Thymus (tissue), 11 donors: ENCODE results near the gene TSPAN31. TPM values are rescaled to one million over a fixed set of nuclear protein-coding genes. Genes with fewer than 3 reads are reported as not detected.

Source experiments
- DNase-seq, 9 donors: peaks; one replicate each; pipeline ENCODE4 v3.0.0-alpha.2; 2013; ENCODE audit warnings: low spot score in 9 of 9, low read depth in 6 of 9, missing footprints in 1 of 9
- H3K27ac ChIP-seq, 2 donors: one replicate each; pipeline ENCODE4 v1.5.1; 2013; ENCODE audit warnings: control low read depth in 1 of 2, low read depth in 1 of 2, low read length in 1 of 2, mild to moderate bottlenecking in 1 of 2, moderate library complexity in 1 of 2
- H3K27me3 ChIP-seq, 2 donors: one replicate each; pipeline ENCODE4 v1.5.1; 2013; ENCODE audit warnings: low read length in 1 of 2; ENCODE audit not compliant: control insufficient read depth in 2 of 2, insufficient read depth in 1 of 2
- H3K36me3 ChIP-seq, 2 donors: one replicate each; pipeline ENCODE4 v1.5.1; 2013; ENCODE audit warnings: low read length in 1 of 2, mild to moderate bottlenecking in 1 of 2, moderate library complexity in 1 of 2; ENCODE audit not compliant: control insufficient read depth in 2 of 2, insufficient read depth in 2 of 2
- H3K4me1 ChIP-seq, 2 donors: one replicate each; pipeline ENCODE4 v1.5.1; 2013; ENCODE audit warnings: low read length in 2 of 2; ENCODE audit not compliant: control insufficient read depth in 2 of 2, insufficient read depth in 2 of 2
- H3K4me3 ChIP-seq, 2 donors: one replicate each; pipeline ENCODE4 v1.5.1; 2013; ENCODE audit warnings: low read length in 2 of 2, control low read depth in 1 of 2, mild to moderate bottlenecking in 1 of 2
- H3K9me3 ChIP-seq, 2 donors: one replicate each; pipeline ENCODE4 v1.5.1; 2013; ENCODE audit warnings: low read length in 1 of 2, mild to moderate bottlenecking in 1 of 2; ENCODE audit not compliant: control insufficient read depth in 2 of 2, insufficient read depth in 1 of 2
- WGBS: extraction: QIAGEN DNeasy Blood & Tissue Kit; methylation state at CpG from one replicate; pipeline ENCODE4 v1.1.7; 2013; 5-methylcytosine and 5-hydroxymethylcytosine counted together
- polyA plus RNA-seq: library from polyadenylated mRNA; stranded (reverse); fragments of 200-250 nt; gene quantifications from one replicate; pipeline ENCODE4 v1.2.3, GENCODE V29; 2013
- total RNA-seq: library from RNA; stranded (reverse); fragments of 120-200 nt; gene quantifications from one replicate; pipeline ENCODE4 v1.2.4, GENCODE V29; 2013
- donor health status: healthy.

Gene TSPAN31
- total and polyA plus RNA-seq, 2 donors: 25.3 to 31.4 TPM

DNA sequence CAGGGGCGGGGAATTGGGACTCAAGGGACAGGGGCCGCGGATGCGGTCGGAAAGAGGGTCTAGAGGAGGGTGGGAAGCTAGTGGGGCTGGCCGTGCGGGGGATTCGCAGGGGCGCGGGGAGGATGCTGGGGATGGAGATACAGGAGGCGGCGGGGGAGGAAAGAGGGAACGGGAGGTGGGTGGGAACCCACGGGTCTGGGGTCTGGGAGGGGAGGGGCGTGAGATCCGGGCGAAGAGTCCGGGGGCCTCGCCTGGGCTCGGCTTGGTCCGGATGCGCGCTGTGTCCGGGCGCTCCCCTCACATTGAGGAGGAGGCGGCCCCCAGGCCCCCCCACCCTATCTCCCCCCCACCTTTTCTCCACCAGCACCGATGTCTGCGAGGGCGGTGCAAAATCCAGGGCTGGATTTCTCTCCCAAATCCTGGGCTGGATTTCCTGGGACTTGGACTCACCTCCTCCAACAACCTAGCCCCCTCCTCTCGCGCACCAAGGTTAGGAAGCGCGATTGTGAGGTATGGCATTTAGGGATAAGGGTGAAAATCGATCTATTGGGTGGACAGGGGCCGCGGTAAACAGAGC, 6.1 kb upstream of the TSPAN31 start, which contains the start of gene AGAP2:
Gene AGAP2, minus strand, starts transcription at position 82 of the 577 bp plus-strand sequence. CDS start 496 bp downstream, outside the sequence.
- no peaks in the 10 kb centered on the region for H3K9me3 ChIP-seq
- no peak within 1 kb of the TSS for H3K27ac ChIP-seq
- 89% methylated on average over 36 of the region's 36 CpGs for WGBS
- DNase-seq: no peak
- peaks cover 24 to 40% of the 10 kb centered on the region in 2 donors for H3K36me3 ChIP-seq
- peaks cover 0 to 22% of the 10 kb centered on the region in 2 donors for H3K27me3 ChIP-seq
- no peak within 1 kb of the TSS for H3K4me3 ChIP-seq
- H3K4me1 ChIP-seq: peaks cover 22 to 42% of the 10 kb centered on the region in 2 donors

DNA sequence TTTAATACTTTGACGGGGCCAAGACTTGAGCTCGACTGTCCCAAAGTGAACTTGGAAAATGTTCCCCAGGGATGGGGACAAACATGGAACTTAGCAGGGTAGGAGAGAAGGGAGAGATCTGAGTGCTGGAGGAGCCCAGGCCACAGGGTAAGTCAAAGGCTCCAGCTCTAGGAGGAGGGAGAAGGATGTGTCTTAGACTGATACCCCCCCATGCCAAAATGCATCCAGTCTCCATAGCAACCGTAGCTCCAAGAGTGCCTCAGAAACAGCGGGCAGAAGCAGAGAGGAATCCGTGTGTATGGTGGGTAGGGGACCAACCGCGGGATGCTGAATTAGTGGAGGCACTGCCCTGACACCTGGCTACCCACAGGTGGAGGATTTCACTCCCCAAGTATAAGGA, 5.5 kb upstream of the TSPAN31 start:
- H3K27me3 ChIP-seq: peaks cover 0 to 24% of the 10 kb centered on the region in 2 donors
- H3K4me1 ChIP-seq: peaks cover 26 to 48% of the 10 kb centered on the region in 2 donors
- 89% methylated on average over 7 of the region's 7 CpGs for WGBS
- no peak overlapping the region for H3K4me3 ChIP-seq
- peaks cover 18 to 34% of the 10 kb centered on the region in 2 donors for H3K36me3 ChIP-seq
- no peaks in the 10 kb centered on the region for H3K9me3 ChIP-seq
- DNase-seq: no peak
- H3K27ac ChIP-seq: no peak overlapping the region

DNA sequence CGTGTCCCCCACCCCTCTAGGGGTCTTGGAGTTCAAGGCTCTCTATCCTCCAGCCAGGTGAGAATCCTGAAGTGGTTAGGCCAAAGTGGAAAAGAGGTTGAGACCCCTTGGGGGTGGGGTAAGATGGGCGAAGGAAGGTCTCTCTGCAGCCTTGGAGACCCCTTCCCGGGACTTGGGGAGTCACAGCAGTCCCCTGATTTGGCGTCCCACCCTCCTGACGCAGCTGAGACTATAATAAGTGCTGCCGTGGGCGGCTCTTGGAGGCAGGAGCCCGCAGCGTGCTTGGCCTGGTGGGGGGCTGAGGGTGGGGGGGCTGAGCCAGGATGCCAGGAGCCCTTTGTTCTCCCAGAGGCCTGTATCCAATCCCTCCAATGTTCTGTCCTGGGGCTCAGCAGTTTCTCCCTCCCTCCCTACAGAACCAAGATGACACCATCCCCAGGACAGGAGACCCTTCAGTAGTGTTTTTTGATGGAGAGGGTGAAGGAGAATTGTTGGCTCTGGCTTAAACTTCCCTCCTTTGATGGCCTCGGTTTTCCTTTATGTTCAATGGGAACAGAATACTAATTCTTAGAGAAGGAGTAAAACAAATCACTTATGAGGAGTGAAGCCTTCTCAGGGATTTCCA, 4.8 kb upstream of the TSPAN31 start:
- H3K27ac ChIP-seq: no peak overlapping the region
- H3K4me1 ChIP-seq: peaks cover 29 to 52% of the 10 kb centered on the region in 2 donors
- H3K4me3 ChIP-seq: no peak overlapping the region
- H3K36me3 ChIP-seq: peaks cover 13 to 27% of the 10 kb centered on the region in 2 donors
- DNase-seq: no peak
- H3K27me3 ChIP-seq: peaks cover 0 to 24% of the 10 kb centered on the region in 2 donors
- H3K9me3 ChIP-seq: no peaks in the 10 kb centered on the region
- 91% methylated on average over 10 of the region's 10 CpGs for WGBS

GRCh38 chr12:57740656-57741412, 4.0 kb upstream of the TSPAN31 start:
- H3K36me3 ChIP-seq: peaks cover 9 to 25% of the 10 kb centered on the region in 2 donors
- H3K4me1 ChIP-seq: peaks cover 33 to 60% of the 10 kb centered on the region in 2 donors
- peak overlapping the region; percentile 57 to 58 for H3K4me3 ChIP-seq
- DNase-seq: peak in 8 of 9 donors; percentile 77 to 94 (median 82)
- H3K27ac ChIP-seq: peak overlapping the region; percentile 6 to 82
- peaks cover 0 to 24% of the 10 kb centered on the region in 2 donors for H3K27me3 ChIP-seq
- no peaks in the 10 kb centered on the region for H3K9me3 ChIP-seq
- 17% methylated on average over 5 of the region's 5 CpGs for WGBS

- Histone ChIP-seq H3K36me3 (peaks cover 13 to 21% of the 10 kb centered on the region in 2 donors), H3K27me3 (peaks cover 0 to 20% of the 10 kb centered on the region in 2 donors), H3K4me1 (peaks cover 34 to 60% of the 10 kb centered on the region in 2 donors), H3K4me3 (peak overlapping the region; percentile 57 to 58), H3K27ac (peak overlapping the region; percentile 60 to 82), H3K9me3 (no peaks in the 10 kb centered on the region)
- DNase-seq: no peak
- WGBS: 12% methylated on average over 1 of the region's 1 CpG
Observed at GRCh38 chr12:57741413-57741789, 3.4 kb upstream of the TSPAN31 start.

DNA sequence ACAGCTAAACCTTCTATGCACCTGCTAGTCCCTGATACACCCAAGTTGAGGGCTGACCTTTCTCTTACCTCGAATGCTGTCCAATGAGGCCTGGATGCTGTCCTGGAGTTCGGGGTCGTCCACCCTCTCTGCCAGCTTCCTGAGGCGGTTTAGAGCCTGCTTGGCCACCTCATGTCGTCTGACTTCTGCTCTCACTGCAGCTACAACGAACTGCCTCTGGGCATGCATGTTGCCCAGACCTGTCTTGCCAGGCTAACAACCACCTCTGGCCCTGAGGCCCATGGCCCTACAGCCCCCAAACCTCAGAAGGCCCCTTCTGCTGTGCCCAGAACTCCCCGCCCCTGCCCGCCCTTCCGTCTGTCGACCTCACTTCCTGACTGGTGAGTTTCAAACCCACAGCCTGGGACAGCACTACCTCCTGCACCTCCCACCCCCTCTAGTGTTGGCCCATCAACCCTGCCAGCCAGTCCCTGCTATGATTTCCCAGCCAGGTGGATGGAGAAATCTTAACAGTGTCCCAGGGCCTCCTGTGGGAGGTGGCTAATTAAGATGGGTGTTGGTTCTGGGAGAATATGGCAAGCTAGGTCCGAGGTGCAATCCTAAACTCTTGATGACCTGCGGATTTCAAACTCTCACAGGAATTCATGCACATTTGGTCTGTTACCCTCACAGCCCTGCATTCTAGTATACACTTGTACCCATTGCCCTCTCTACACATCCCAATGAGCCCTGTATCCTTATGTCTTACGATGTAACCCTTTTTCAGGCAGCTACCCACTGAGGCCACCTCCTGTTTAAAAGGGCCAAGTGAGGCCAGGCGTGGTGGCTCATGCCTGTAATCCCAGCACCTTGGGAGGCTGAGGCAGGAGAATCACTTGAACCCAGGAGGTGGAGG, 2.7 kb upstream of the TSPAN31 start:
- 21% methylated on average over 14 of the region's 14 CpGs for WGBS
- peak overlapping the region; percentile 47 to 82 for H3K27ac ChIP-seq
- peak in 5 of 9 donors; percentile 49 to 82 (median 71) for DNase-seq
- H3K4me3 ChIP-seq: peak overlapping the region; percentile 57 to 58
- H3K9me3 ChIP-seq: no peaks in the 10 kb centered on the region
- H3K36me3 ChIP-seq: peaks cover 16 to 24% of the 10 kb centered on the region in 2 donors
- peaks cover 0 to 15% of the 10 kb centered on the region in 2 donors for H3K27me3 ChIP-seq
- peaks cover 34 to 60% of the 10 kb centered on the region in 2 donors for H3K4me1 ChIP-seq

DNA sequence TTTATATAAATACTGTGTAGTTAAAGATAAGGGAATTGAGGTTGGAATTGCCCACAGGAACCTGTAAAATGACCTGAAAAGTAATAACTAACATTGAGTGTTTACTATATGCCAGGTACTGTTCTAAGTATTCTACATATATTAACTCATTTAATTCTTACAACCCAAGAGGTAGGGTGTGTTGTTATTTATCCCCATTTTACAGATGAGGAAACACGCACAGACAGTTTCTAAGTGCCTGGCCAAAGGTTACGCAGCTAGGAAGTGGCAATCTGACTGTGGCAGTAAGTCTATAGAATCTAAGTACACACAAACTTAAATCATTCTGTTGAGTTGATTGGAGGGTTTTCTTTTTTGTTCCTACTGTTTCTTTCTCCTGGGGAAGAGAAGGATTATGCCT, 1.1 kb upstream of the TSPAN31 start:
- Histone ChIP-seq H3K27me3 (peaks cover 0 to 10% of the 10 kb centered on the region in 2 donors), H3K4me1 (peaks cover 34 to 56% of the 10 kb centered on the region in 2 donors), H3K36me3 (peaks cover 17 to 30% of the 10 kb centered on the region in 2 donors), H3K27ac (peak overlapping the region in 1 of 2 donors; percentile 82), H3K9me3 (no peaks in the 10 kb centered on the region), H3K4me3 (no peak overlapping the region)
- no peak for DNase-seq
- WGBS: 95% methylated on average over 2 of the region's 2 CpGs

DNA sequence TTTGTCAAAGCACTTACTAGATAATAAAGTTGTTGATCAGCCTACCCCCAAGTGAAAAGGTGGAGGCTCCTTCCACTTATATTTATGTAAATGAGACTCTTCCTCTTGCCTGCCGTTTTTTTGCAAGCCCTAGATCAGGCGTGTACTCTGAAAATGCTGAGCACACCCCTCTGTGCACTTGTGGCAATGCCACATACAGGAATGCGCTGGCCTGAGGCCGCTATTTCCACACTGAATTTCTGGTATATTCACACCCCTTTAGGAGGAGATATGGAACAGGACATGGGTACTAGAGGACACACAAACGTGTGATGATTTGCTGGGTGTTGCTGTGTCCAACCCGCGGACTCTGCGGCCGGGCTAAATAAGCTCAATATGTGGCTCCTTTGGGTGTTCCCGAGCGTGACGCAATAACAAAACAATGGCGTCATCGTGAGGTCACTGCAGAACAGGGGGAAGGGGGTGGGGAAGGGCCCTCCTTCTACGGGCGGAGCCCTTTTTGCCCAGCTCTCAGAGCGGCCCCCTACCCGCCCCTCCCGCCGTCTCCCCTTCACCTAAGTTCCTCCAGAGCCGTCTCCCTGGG, 554 bp upstream of the TSPAN31 start:
- peak in 1 of 9 donors; percentile 57 for DNase-seq
- Histone ChIP-seq H3K27ac (peak overlapping the region; percentile 82 to 89), H3K27me3 (peaks cover 0 to 4% of the 10 kb centered on the region in 2 donors), H3K4me1 (peaks cover 34 to 51% of the 10 kb centered on the region in 2 donors), H3K4me3 (peak overlapping the region; percentile 58 to 68), H3K9me3 (no peaks in the 10 kb centered on the region), H3K36me3 (peaks cover 18 to 35% of the 10 kb centered on the region in 2 donors)
- WGBS: 12% methylated on average over 21 of the region's 21 CpGs
